ENCODE measurements around the gene IPPK. TPM values are rescaled to one million over a fixed set of nuclear protein-coding genes. Genes with fewer than 3 reads are reported as not detected.

IPPK gene
- total RNA-seq, 1 donor from 2014 or later: 10.0 TPM

DNA sequence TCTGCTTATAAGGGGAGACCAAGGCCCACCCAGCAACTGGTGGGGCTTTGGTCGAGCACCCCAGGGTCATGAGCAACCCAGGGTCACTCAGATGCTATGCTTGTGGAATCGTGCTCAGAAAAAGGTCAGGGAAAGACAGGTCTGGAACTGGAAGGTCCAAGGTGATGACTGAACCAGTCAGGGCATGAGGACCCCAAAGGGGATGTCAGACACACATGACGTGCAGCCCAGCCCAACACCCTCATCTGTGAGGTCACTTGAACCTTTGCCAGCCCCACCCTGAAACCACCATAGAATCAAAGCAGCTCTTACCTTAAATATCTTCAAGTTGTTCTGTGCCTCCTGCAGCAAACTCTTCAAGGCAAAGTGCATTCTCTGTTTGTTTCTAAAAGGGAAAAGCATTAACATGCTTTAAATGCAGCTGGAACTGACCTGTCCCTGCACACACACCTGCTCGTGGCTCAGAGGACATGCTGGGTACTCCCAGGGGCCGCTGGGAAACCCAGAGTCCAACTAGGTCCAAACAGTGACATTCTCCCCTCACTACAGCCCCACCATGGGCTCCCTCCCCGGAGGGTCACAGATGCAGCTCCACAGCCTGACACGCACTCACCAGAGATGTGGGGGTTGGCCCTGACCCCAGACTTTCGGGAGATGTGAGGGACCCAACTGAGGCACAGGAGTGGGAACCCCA is 29.4 kb downstream of the IPPK start:
- Mint-ChIP-seq H3K9me3 (peaks cover 7% of the 10 kb centered on the region), H3K4me1 (peaks cover 23% of the 10 kb centered on the region), H3K4me3 (no peak overlapping the region), H3K27ac (peak overlapping the region; percentile 95), H3K36me3 (peaks cover 27% of the 10 kb centered on the region), H3K27me3 (ENCODE audit: low read depth) (no peaks in the 10 kb centered on the region)
- DNase-seq (ENCODE audit: low spot score in 2 of 2, unreplicated experiment in 2 of 2): no peak
- TF ChIP-seq, protein P1, sequence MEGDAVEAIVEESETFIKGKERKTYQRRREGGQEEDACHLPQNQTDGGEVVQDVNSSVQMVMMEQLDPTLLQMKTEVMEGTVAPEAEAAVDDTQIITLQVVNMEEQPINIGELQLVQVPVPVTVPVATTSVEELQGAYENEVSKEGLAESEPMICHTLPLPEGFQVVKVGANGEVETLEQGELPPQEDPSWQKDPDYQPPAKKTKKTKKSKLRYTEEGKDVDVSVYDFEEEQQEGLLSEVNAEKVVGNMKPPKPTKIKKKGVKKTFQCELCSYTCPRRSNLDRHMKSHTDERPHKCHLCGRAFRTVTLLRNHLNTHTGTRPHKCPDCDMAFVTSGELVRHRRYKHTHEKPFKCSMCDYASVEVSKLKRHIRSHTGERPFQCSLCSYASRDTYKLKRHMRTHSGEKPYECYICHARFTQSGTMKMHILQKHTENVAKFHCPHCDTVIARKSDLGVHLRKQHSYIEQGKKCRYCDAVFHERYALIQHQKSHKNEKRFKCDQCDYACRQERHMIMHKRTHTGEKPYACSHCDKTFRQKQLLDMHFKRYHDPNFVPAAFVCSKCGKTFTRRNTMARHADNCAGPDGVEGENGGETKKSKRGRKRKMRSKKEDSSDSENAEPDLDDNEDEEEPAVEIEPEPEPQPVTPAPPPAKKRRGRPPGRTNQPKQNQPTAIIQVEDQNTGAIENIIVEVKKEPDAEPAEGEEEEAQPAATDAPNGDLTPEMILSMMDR (IDR thresholded peaks at IDR 0.05; ENCODE audit: unreplicated experiment): no peak

GRCh38 chr9:92639791-92640271 is 30.1 kb downstream of the IPPK start:
- Mint-ChIP-seq H3K27me3 (ENCODE audit: low read depth) (no peaks in the 10 kb centered on the region), H3K9me3 (peaks cover 2% of the 10 kb centered on the region), H3K27ac (no peak overlapping the region), H3K36me3 (peaks cover 20% of the 10 kb centered on the region), H3K4me3 (no peak overlapping the region), H3K4me1 (peaks cover 23% of the 10 kb centered on the region)
- DNase-seq (ENCODE audit: low spot score in 2 of 2, unreplicated experiment in 2 of 2): no peak
- TF ChIP-seq, protein P1 (IDR thresholded peaks at IDR 0.05; ENCODE audit: unreplicated experiment): no peak

DNA sequence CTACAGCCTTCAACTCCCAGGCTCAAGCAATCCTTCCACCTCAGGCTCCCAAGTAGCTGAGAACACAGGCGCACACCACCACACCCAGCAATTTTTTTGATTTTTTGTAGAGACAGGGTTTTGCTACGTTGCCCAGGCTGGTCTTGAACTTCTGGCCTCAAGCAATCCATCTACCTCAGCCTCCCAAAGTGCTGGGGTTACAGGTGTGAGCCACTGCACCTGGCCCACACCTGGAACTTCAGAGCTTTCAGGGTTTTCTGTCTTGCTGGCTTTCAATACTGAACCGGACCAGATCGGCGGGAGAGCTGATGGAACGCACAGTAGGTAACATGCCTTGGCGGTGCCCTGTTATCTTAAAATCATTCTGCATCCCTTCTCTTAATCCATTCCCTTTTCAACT is 30.8 kb downstream of the IPPK start:
- TF ChIP-seq, protein P1 (IDR thresholded peaks at IDR 0.05; ENCODE audit: unreplicated experiment): no peak
- no peak overlapping the region for H3K27ac Mint-ChIP-seq
- no peak for DNase-seq (ENCODE audit: low spot score in 2 of 2, unreplicated experiment in 2 of 2)

GRCh38 chr9:92638621-92639101 is 31.3 kb downstream of the IPPK start:
- Mint-ChIP-seq H3K4me1 (peaks cover 25% of the 10 kb centered on the region), H3K27ac (no peak overlapping the region), H3K27me3 (ENCODE audit: low read depth) (no peaks in the 10 kb centered on the region), H3K9me3 (no peaks in the 10 kb centered on the region), H3K4me3 (no peak overlapping the region), H3K36me3 (peaks cover 13% of the 10 kb centered on the region)
- no peak for DNase-seq (ENCODE audit: low spot score in 2 of 2, unreplicated experiment in 2 of 2)
- TF ChIP-seq, protein P1 (IDR thresholded peaks at IDR 0.05; ENCODE audit: unreplicated experiment): no peak

More for the DNA sequence above, 30.8 kb downstream of the IPPK start:
- H3K9me3 Mint-ChIP-seq: no peaks in the 10 kb centered on the region
- peaks cover 25% of the 10 kb centered on the region for H3K4me1 Mint-ChIP-seq
- peaks cover 16% of the 10 kb centered on the region for H3K36me3 Mint-ChIP-seq
- no peaks in the 10 kb centered on the region for H3K27me3 Mint-ChIP-seq (ENCODE audit: low read depth)
- H3K4me3 Mint-ChIP-seq: no peak overlapping the region

- Mint-ChIP-seq H3K36me3 (peaks cover 11% of the 10 kb centered on the region), H3K9me3 (no peaks in the 10 kb centered on the region), H3K4me3 (no peak overlapping the region), H3K4me1 (peaks cover 25% of the 10 kb centered on the region), H3K27ac (no peak overlapping the region), H3K27me3 (ENCODE audit: low read depth) (no peaks in the 10 kb centered on the region)
- DNase-seq (ENCODE audit: low spot score in 2 of 2, unreplicated experiment in 2 of 2): no peak
- TF ChIP-seq, protein P1 (IDR thresholded peaks at IDR 0.05; ENCODE audit: unreplicated experiment): no peak
Measured at GRCh38 chr9:92637886-92638620, 31.9 kb downstream of the IPPK start.
